Panc1 (cell line): Measurements from ENCODE around the gene ARF1. TPM values are rescaled to one million over a fixed set of nuclear protein-coding genes. Genes with fewer than 3 reads are reported as not detected.

Experiments
- ATAC-seq: fragments of 200-7000 bp; cut with Tn5 transposase; 2 replicates; pipeline ENCODE4 v1.9.1; 2020; ENCODE audit warnings: mild to moderate bottlenecking, moderate library complexity
- BruUV-seq: library from RNA; stranded (reverse); fragments of 400-500 nt; replicated peaks from 2 replicates; lab custom pipeline; 2021; lab: Mats Ljungman, UMichigan
- CTCF ChIA-PET: fragments of 300-600 bp; sonication (Branson Sonifier 250); formaldehyde crosslinking; loops from one replicate; lab custom pipeline; 2022; ENCODE audit warnings: antibody characterized with exemption; lab: Charles Lee
- POLR2A ChIA-PET: fragments of 300-600 bp; sonication (Branson Sonifier 250); formaldehyde crosslinking; loops from one replicate; lab custom pipeline; 2022; ENCODE audit warnings: antibody characterized with exemption; lab: Charles Lee
- DNase-seq: peaks from one replicate; pipeline ENCODE4 v3.0.0-alpha.2; 2010; ENCODE audit warnings: low read depth, low spot score
- H3K27ac ChIP-seq: 2 replicates; pipeline ENCODE4 v1.5.1; 2011; ENCODE audit warnings: mild to moderate bottlenecking, low read length, inconsistent platforms
- H3K27me3 ChIP-seq: fragments of 200-500 bp; sonication (Bioruptor generic); 2 replicates; pipeline ENCODE4 v1.6.0; 2014; ENCODE audit warnings: low read length, inconsistent platforms; ENCODE audit not compliant: control insufficient read depth, insufficient read depth
- H3K36me3 ChIP-seq: fragments of 200-500 bp; sonication (Bioruptor generic); 2 replicates; pipeline ENCODE4 v1.5.1; 2014; ENCODE audit warnings: inconsistent platforms, mild to moderate bottlenecking, low read length, moderate library complexity; ENCODE audit not compliant: control insufficient read depth, insufficient read depth
- H3K4me1 ChIP-seq: 2 replicates; pipeline ENCODE4 v1.5.1; 2011; ENCODE audit warnings: inconsistent platforms, mild to moderate bottlenecking, low read length, moderate library complexity; ENCODE audit not compliant: control insufficient read depth, insufficient read depth
- H3K4me3 ChIP-seq, 2 experiments: 2 replicates each; pipeline ENCODE4 v1.5.1; 2011 to 2012; ENCODE audit warnings: low read depth in 2 of 2, low read length in 2 of 2, mild to moderate bottlenecking in 2 of 2, inconsistent platforms in 1 of 2, moderate library complexity in 1 of 2
- H3K9me3 ChIP-seq: fragments of 200-500 bp; sonication (Bioruptor generic); 2 replicates; pipeline ENCODE4 v1.5.1; 2014; ENCODE audit warnings: low read depth, mild to moderate bottlenecking, inconsistent platforms, low read length, moderate library complexity; ENCODE audit not compliant: control insufficient read depth, insufficient read depth
- POLR2AphosphoS5 ChIP-seq: IDR thresholded peaks from 2 replicates; pipeline ENCODE4 v1.6.1; 2012; ENCODE audit warnings: mild to moderate bottlenecking, low read depth, low read length, moderate library complexity
- REST ChIP-seq, 2 experiments: IDR thresholded peaks; 2 replicates each; pipeline ENCODE4 v1.6.1; 2011 to 2012; ENCODE audit warnings: low read depth in 2 of 2, control low read depth in 1 of 2, low read length in 1 of 2, mild to moderate bottlenecking in 1 of 2, moderate library complexity in 1 of 2; ENCODE audit not compliant: insufficient read depth in 1 of 2
- SIN3A ChIP-seq: IDR thresholded peaks from 2 replicates; pipeline ENCODE4 v1.6.1; 2012; ENCODE audit warnings: low read depth, mild to moderate bottlenecking, low read length, moderate library complexity, borderline replicate concordance; ENCODE audit not compliant: insufficient read depth
- TCF7L2 ChIP-seq: IDR thresholded peaks from 2 replicates; pipeline ENCODE4 v1.6.1; 2011; ENCODE audit warnings: mild to moderate bottlenecking, low read depth, low read length, inconsistent platforms
- in situ Hi-C: cut with HindIII; loops from 2 replicates; pipeline ENCODE4 v1.10.0; 2016; ENCODE audit warnings: low sequenced_read_pairs, low pct_unique_long_range_greater_than_20kb
- intact Hi-C: fragments of 100-400 bp; cut with micrococcal nuclease; formaldehyde crosslinking; loops from one replicate; pipeline ENCODE4 v1.10.0; 2022; ENCODE audit not compliant: unreplicated experiment
- total RNA-seq: library from RNA; stranded (reverse); gene quantifications from one replicate; pipeline ENCODE4 v1.2.1, GENCODE V29; 2021; ENCODE audit not compliant: unreplicated experiment
- TF ChIP-seq, protein P1 (sequence below): fragments of 450-650 bp; IDR thresholded peaks from 2 replicates; pipeline ENCODE4 v1.5.1; 2017; ENCODE audit warnings: mild to moderate bottlenecking

ARF1 gene
- total RNA-seq, 1 experiment from 2014 or later = 321 TPM

DNA sequence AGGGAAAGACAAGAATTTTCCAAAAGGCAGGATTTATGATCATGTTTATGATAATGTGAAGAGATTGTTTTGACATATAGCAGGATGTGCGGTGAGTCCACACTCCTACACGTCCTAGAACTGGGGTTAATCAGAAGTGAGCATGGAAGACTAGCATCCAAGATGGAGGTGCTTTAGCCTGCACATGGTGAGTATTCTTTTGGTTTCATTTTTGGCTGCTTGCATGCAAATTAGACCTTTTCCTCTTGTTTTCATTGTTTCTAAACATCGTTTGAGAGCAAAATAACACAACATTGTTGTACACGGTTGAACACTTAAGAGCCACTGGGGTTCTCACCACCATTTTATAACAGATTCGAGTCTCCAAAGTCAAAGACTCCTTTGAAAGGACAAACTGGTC lies 42.7 kb downstream of the ARF1 start:
- Histone ChIP-seq H3K9me3 (no peaks in the 10 kb centered on the region), H3K27ac (no peak overlapping the region), H3K27me3 (no peaks in the 10 kb centered on the region; the same call in 1 of the 2 replicates), H3K4me1 (0 out of 2 replicates have a peak, but pooled peaks cover under 1% of the 10 kb centered on the region), H3K36me3 (no peaks in the 10 kb centered on the region), H3K4me3 (no peak overlapping the region)
- DNase-seq (no peak), ATAC-seq (no peak)
- TF ChIP-seq REST (IDR thresholded peaks at IDR 0.05; ENCODE audit: insufficient read depth in 1 of 2, low read depth in 2 of 2, low read length in 1 of 2) (no peak), POLR2AphosphoS5 (no peak), TCF7L2 (no peak)
- no TSS peak for BruUV-seq
- in situ Hi-C loops (no loop called here), intact Hi-C loops (no loop called here)
- CTCF ChIA-PET = no interaction called here
- POLR2A ChIA-PET = no interaction called here

DNA sequence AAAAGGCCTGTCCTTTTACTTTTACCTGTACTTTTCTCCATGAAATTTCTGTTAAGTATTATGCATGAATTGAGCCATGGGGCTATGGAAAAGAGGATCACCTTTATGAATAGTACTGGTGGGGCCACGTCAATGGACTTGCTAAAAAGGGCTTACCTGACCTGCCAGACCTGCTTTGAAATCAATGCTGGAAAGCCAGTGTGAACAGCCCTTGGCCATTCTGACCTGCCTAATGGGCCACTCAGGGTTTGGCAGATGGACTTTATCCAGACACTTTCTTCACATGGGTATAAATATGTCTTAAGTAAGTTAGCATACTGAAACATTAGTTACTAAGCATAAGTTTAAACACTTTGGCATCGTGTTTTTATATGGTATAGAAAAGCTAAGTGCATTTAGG lies 49.3 kb downstream of the ARF1 start:
- H3K9me3 ChIP-seq = no peaks in the 10 kb centered on the region
- BruUV-seq = no TSS peak
- TF ChIP-seq TCF7L2 (no peak), POLR2AphosphoS5 (no peak), REST (IDR thresholded peaks at IDR 0.05; ENCODE audit: insufficient read depth in 1 of 2, low read depth in 2 of 2, low read length in 1 of 2) (no peak), SIN3A (no peak)
- TF ChIP-seq, protein P1, sequence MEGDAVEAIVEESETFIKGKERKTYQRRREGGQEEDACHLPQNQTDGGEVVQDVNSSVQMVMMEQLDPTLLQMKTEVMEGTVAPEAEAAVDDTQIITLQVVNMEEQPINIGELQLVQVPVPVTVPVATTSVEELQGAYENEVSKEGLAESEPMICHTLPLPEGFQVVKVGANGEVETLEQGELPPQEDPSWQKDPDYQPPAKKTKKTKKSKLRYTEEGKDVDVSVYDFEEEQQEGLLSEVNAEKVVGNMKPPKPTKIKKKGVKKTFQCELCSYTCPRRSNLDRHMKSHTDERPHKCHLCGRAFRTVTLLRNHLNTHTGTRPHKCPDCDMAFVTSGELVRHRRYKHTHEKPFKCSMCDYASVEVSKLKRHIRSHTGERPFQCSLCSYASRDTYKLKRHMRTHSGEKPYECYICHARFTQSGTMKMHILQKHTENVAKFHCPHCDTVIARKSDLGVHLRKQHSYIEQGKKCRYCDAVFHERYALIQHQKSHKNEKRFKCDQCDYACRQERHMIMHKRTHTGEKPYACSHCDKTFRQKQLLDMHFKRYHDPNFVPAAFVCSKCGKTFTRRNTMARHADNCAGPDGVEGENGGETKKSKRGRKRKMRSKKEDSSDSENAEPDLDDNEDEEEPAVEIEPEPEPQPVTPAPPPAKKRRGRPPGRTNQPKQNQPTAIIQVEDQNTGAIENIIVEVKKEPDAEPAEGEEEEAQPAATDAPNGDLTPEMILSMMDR = no peak
- H3K4me3 ChIP-seq = no peak overlapping the region
- ChIA-PET CTCF (no interaction called here), POLR2A (no interaction called here)
- H3K27me3 ChIP-seq = peaks cover 7% of the 10 kb centered on the region; the same call in 1 of the 2 replicates
- intact Hi-C loops (loop anchor here (1.0 kb wide), 1 partner anchor 60 kb away; no protein-coding TSS in a partner anchor), in situ Hi-C loops (no loop called here)
- DNase-seq (no peak), ATAC-seq (no peak)
- H3K27ac ChIP-seq = no peak overlapping the region
- no peaks in the 10 kb centered on the region; the same call in 1 of the 2 replicates for H3K36me3 ChIP-seq
- 0 out of 2 replicates have a peak, but pooled peaks cover 2% of the 10 kb centered on the region for H3K4me1 ChIP-seq
